Stimulated activated CD8-positive, alpha-beta memory T cell treated with anti-CD3 and anti-CD28 coated beads, Interleukin-7, amount 100 ng/mL, for 1 hour (primary cell): ENCODE data around the gene PTPRJ.
"Not testable (repeated sequence)": the region's sequence is repeated elsewhere in the genome, so short reads cannot be mapped to it uniquely, and the experiment has no call there.

Experiments
- DNase-seq, 2 donors: peaks; one replicate each; pipeline ENCODE4 v3.0.0-alpha.2; 2020; ENCODE audit warnings: low read depth in 2 of 2

Gene PTPRJ

DNA sequence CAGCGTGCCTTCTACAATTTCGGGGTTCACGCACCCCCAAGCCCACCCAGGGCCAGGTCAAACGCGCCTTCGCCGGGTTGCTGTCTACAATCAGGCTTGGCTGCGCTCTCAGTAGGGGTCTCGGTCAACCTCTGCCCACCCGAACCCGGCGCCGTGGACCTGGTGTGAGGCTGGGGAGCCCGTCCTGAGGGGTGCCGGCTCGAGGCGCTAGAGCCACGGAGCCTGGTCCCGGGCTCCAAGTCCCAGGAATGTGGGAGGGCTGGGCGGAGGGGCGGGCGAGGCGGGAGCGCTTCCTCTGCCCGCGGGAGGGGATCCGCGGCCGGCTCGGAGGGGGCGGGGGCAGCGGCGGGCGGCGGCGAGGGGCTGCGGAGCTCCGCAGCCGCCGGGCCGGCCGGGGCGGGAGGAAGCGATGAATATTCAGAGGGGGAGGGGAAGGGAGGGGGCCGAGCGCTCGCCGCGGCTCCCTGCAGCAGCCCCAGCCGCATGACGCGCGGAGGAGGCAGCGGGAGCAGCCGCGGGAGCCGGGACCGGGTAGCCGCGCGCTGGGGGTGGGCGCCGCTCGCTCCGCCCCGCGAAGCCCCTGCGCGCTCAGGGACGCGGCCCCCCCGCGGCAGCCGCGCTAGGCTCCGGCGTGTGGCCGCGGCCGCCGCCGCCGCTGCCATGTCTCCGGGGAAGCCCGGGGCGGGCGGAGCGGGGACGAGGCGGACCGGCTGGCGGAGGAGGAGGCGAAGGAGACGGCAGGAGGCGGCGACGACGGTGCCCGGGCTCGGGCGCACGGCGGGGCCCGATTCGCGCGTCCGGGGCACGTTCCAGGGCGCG lies at the start of gene PTPRJ:
PTPRJ (plus strand) TSS at position 472 of the 819 bp plus-strand sequence. CDS start 354 bp downstream, outside the sequence.
- peak; percentile 29 to 41 for DNase-seq

DNA sequence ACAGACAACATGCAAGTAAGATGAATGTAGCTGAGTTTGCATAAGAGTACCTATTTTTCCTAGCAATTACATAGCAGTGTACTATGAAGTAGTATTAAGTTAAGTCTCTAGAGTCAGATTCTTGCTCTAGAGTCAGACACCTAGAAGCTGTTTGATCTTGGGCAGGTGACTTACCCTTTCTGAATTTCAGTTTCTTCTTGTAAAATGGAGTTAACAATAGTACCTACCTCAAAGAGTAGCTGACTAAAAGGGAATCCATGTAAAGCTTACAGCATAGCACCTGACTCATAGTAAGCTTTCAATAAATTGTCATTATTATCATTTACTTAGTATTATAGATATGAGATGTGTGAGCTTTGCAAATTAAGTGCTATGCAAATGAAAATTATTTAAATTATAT lies 47.8 kb upstream of the PTPRJ start:
- DNase-seq, result no peak

DNA sequence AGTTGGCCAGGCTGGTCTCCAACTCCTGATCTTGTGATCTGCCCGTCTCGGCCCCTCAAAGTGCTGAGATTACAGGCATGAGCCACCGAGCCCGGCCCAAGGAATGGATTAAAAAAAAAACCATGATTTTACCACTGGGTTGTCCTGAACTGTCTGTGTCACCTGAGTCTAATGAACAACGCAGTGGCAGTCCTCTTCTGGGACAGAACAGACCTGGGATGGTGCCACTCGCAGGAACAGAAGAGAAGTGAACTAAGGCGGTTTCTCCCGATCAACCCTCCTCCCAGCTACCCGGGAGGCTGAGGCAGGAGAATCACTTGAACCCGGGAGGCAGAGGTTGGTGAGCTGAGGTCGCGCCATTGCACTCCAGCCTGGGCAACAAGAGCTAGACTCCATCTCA lies 46.6 kb upstream of the PTPRJ start:
- DNase-seq, result not testable (repeated sequence)

DNA sequence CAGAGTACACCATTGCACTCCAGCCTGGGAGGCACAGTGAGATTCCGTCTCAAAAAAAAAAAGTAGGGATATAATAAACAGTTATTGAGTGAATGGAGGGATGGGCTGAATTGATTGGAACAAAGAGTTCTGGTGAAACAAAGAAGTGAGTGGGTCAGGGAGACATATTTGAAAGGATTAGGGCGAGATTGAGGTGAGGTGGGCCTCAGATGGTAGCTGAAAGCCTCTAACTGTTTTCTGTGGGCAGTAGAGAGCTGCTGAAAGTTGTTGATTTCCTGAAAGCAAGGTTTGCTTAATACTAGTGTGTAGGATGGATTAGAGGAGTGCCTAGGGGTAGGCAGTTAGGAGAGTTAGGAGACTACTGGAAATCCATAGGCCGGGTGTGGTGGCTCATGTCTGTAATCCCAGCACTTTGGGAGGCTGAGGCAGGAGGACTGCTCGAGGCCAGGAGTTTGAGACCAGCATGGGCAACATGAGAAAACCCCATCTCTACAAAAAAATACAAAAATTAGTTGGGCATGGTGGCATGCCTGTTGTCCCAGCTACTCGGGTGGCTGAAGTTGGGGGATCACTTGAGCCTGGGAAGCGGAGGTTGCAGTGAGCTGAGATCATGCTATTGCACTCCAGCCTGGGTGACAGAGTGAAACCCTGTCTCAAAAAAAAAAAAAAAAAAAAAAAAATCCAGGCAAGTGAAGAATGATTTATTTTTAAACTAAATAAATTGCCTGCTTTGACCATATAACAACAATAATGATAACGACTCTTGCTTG lies 41.4 kb upstream of the PTPRJ start:
- no peak for DNase-seq

DNA sequence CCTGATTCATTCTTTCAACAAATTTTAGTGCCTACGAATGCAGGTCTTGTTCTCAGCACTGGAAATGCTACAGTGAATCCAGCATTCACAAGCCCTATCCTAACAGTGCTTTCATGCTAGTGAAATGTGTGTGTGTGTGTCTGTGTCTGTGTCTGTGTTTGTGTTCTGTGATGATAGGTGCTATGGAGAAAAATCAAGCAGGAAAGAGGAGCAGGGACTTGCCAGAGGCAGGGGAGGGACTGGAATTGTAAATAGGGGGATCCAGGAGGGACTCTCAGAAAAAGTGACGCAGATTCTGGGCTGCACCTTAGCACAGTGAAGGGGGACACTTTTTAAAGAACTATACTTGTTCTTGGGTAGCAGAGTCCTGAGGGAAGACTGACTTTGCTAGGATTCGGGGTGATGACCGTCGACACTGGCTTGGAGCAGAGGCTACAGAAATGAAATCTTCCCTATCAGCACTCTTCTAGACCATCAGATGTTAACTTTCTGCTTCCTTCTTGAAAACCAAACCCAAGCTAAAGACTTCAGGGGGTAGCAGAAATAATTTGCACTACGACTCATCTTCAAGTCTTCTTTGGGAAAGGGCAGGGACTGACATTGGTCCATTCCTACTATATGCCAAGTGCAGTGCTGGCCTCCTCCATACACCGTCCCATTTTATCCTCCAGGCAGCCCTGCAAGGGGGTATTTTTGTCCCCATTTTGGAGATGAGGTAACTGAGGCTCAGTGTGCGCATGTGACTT lies 39.3 kb upstream of the PTPRJ start:
- no peak for DNase-seq

DNA sequence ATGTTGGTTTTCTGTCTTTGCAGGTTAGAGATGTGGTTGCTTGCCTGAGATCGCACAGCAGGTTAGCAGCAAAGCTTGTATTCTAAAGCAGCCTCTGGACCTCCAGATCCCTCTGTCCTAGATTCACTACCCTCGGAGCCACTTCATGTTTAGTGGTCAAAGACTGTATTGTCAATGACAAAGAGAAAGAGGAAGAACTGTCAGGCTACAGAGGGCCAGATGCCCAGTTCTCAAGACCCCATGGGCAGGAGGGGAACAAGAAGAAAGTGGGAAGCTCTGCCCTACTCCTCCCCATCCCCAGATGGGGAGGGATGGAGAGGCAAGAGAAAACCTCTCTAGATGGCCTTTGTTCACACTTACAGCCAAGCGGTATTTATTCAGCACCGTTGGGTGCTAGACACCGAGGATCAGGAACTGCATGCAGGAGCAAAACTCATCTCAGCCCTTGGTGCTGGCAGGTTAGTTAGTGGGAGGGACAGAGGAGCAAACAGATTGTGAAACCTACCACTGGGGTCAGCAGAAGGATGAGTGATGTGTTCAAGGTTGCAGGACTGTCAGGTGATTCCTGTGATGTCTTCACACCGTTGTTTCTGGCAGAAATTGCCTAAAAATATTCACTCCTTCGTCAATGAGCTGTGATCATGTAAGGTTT lies 38.3 kb upstream of the PTPRJ start:
- DNase-seq, result no peak

DNA sequence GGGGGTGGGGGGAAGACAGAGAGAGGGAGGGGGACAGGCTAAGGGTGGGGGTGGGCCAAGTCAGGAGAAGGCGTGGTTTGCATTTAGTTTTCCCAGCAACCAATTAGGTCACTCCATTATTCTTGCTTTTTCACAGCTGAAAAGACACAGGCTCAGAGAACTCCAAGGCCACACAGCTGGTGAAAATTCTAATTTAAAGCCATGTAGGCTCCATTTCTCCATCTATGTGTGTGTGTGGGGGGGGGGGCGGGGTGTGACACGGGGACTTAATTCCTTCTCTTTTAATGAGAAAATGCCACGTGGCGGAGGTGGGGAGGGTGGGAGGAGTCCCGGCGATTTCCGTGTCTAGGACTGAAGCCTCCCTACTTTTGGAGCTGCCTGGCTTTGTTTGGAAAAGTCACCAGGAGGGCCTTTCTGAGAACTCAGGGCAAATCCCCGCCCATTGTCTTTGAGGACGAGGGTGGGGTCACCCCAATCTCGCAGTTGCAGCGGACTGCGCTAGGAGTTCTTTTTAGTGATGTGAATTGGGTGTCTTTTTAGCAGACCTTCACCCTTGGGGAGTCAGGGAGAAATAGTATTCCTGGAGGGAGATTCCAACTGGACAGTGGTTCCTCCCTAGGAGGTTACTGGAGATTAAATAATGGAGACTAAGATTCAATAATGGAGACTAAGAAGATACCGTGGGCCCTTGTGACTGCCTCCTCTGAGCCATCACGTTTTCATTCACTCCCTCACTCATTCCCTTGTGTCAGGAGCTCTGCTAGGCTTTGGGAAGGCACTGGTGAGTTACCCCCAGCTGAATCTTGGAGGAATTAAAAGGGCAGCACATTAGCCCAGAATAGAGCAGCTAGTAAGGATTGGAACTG lies 36.4 kb upstream of the PTPRJ start:
- DNase-seq, result no peak

DNA sequence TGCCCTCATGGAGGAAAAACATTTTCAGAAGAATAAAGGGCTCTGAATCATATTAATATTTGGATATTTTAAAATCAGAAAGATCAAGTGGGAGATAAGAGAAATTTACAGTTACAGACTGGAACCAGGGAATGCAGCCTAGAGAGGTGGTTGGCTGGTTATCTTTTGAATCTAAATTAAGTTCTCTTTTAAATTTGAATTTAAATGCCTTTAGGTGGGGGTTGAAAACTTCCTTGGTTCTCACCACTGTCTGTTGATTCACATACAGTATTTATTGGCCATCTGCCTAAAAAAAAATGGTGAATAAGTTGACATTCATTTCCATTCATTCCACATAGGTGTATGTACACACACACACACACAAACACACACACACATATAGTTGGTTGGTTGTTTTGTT lies 35.7 kb upstream of the PTPRJ start:
- DNase-seq, result no peak

DNA sequence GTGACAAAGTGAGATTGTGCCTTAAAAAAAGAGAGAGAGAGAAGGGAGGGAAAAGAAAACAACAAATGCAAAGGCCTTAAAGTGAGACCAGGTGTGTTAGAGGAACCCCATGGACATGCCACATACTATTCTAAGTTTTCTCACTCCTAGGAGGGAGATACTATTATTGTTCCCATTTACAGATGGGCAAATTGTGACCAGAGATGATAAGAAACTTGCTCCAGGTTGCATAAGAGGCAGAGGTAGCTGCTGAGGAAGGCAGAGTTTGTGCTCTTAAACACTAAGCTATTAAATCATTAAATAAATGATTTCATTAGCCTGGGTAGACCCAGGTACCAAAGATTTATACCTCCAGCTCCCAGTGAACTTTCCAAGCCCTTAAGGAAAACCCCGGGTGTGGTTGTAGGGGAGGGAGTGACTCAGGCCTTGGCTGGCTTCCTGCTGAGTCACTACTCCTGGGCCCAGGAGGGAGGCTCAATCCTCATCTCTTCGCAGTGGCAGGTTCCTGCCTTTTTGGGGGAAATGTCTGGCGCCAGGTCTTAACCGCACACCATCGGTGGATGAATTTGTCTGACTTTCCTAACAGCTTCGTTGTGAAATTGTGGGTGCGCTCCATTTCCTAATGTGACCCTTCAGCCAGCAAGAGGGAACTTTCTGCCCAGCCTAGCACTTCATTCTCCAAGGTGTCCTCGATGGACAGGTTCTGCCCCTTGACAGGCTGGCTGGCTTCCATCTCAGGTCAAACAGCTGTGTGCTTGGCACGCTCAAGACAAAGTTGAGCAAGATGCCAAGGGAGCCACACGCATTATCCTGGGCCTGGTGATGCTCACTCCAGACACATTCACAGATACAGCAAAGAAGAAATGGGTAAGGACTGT lies 33.4 kb upstream of the PTPRJ start:
- no peak for DNase-seq

DNA sequence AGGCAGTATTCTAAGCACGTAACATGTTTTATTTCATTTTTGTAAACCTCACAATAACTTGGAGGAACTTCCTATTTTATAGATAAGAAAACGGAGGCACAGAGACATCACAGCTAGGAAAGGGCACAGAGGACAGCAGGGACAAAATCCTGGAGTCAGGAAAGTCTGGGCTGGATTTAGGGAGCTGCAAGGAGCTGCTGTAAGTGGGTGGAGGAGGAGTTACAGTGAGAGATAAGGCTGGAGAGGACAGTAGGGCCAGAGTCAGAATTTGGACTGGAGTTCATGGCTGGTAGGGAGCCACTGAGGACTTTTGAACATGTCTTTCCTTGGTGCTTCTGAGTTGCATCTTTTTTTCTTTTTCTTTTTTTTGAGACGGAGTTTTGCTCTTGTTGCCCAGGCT lies 32.2 kb upstream of the PTPRJ start:
- no peak for DNase-seq

DNA sequence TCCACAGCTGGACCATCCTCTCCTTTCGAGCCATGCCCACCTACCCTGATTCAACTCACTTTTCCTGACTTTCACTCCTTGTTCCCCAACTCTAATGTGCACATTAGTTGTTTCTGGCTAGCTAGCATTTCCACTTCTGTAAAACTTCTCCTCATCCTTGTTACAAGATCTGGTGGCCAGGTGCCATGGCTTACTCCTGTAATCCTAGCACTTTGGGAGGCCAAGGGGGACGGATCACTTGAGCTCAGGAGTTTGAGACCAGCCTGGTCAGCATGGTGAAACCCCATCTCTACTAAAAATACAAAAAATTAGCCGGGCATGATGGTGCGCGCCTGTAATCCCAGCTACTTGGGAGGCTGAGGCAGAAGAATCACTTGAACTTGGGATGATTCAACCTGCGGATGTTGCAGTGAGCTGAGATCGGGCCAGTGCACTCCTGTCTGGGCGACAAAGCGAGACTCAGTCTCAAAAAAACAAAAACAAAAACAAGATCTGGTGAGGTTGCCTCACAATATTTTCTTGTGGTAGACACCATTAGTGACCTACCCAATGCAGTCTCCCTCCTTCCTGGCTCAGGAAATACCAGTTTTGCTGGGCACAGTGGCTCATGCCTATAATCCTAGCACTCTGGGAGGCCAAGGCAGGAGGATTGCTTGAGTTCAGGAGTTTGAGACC lies 31.2 kb upstream of the PTPRJ start:
- not testable (repeated sequence) for DNase-seq

DNA sequence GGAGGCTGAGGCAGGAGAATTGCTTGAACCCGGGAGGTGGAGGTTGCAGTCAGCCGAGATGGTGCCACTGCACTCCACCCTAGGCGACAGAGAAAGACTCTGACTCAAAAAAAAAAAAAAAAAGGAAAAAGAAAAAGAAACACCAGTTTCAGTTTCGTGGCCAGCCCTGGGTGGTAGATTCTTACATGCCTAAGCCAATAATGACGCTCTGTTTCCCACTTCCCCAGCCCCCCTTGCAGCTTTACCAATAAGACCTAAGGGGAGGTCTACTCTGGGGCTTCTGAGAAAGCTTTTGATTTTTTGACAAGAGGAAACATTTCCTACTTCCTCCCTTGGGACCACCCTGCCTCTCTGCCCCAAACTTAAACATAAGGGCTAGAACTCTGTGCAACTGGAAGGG lies 30.0 kb upstream of the PTPRJ start:
- DNase-seq, result peak; percentile 20 to 27

DNA sequence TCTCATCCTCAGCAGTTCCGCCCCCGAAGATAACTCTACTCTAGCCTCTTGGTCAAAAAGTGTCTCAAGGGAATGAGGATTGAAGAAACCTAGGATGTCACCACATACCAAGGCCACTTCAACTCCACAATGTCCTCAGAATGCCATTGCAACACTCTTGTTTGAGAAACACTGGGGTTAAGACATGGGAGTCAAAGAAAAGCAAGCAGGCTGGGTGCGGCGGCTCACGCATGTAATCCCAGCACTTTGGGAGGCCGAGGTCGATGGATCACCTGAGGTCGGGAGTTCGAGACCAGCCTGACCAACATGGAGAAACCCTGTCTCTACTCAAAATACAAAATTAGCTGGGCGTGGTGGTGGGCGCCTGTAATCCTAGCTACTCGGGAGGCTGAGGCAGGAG lies 28.9 kb upstream of the PTPRJ start:
- not testable (repeated sequence) for DNase-seq

DNA sequence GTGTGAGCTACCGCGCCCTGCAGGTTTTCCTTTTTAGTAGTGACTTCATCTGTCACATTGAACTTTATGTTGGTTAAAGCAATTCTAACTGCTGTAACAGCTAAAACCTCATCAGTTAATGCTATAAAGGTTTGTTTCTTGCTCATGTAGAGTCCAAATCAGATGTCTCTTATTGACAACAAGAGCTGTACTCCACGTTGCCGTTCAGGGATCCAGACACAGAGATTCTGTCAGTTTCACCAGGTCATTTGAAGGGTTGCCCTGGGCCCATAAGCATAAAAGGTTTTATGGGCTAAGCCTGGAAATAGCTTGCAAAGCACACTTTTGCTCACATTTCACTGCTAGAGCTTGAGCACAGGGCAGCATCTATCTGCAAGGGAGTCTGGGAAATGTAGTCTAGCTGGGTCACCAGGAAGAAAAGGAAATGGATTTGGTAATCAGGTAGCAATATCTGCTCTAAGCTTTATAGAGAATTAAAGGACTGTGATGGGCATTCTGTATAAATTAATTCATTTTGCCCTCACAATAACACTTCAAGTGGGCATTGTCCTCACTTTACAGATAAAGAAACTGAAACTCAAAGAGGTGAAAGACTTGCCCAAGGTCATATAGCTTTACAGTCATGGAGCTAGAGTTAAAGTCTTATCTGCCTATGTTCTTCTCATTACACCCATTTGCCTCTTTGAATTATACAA lies 25.2 kb upstream of the PTPRJ start:
- no peak for DNase-seq

DNA sequence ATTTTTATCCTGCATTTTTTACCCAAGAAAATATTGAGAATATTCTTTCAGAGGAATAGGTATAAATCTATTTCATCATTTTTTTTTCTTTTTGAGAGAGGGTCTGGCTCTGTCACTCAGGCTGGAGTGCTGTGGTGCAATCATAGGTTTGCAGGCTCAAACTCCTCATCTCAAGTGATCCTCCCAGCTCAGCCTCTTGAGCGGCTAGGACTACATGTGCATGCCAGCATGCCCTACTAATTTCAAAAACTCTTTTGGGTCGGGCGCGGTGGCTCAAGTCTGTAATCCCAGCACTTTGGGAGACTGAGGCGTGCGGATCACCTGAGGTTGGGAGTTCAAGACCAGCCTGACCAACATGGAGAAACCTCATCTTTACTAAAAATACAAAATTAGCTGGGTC lies 20.3 kb upstream of the PTPRJ start:
- DNase-seq, result no peak

DNA sequence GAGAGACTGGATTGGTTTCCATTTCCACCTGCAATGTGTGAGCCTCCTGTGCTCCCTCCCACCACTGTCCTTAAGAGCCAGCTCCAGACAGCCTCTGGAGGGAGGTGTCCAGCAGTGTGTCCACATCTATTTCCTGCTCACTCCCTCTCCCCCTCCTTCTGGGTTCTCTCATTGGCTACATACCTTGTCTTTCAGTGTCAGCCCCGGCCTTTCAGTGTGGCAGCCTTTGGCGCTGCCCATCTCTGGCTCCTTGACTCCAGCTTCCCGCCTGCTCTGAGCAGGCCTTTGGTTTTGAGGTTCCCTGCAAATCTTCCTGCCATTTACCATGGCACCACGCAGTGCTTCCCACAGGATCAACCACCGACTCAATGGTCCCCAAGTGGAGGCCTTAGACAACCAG lies 19.0 kb upstream of the PTPRJ start:
- no peak for DNase-seq

DNA sequence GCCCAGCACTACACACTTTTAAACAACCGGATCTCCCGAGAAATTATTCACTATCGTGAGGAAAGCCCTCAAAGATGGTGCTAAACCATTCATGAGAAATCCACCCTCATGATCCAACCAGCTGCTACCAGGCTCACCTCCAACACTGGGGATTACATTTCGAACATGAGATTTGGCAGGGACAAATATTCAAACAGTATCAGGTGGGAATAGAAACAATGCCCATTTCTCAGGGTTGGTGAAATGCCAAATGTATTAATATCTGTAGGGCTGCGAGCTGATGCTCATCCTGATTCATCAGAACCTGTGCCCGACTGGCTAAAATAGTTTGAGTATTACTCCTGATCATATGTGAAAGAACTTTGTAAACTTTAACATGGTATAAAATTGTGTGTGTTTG lies 15.8 kb upstream of the PTPRJ start:
- no peak for DNase-seq

DNA sequence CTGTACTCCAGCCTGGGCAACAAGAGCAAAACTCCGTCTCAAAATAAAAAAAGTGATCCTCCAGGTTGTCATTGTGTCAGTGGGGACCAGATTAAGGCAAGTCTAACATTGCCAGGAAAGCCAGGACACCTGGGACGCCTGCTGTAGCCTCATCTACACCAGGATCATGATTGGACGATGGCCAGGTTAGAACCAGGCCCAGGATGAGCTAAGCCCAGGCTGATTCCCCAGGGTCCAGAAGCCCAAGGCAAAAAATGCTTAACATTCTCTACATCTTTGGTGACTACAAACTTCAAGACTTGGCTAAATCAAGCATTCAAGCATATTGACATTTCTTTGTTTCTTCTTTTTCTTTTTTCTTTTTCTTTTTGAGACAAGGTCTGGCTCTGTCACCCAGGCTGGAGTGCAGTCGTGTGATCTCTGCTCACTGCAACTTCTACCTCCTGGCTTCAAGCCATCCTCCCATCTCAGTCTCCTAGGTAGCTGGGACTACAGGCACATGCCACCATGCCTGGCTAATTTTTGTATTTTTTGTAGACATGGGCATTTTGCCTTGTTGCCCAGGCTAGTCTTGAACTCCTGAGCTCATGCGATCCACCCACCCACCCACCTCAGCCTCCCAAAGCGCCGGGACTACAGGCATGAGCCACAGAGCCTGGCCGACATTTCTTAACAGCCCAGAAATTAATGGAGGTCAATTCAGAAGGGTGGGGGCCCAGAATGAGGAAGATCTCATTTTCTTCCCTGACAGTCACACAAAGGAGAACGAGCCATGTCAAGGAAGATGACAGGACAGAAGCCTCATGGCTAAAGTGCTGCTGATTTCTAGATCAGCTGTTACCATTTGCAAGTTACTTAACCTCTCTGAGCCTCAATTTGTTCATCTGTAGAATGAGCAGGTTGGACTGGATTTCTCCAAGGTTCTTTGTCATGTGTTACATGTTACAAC lies 12.5 kb upstream of the PTPRJ start:
- DNase-seq, result no peak
